Measurements from ENCODE around the gene XPC.

The XPC gene

DNA sequence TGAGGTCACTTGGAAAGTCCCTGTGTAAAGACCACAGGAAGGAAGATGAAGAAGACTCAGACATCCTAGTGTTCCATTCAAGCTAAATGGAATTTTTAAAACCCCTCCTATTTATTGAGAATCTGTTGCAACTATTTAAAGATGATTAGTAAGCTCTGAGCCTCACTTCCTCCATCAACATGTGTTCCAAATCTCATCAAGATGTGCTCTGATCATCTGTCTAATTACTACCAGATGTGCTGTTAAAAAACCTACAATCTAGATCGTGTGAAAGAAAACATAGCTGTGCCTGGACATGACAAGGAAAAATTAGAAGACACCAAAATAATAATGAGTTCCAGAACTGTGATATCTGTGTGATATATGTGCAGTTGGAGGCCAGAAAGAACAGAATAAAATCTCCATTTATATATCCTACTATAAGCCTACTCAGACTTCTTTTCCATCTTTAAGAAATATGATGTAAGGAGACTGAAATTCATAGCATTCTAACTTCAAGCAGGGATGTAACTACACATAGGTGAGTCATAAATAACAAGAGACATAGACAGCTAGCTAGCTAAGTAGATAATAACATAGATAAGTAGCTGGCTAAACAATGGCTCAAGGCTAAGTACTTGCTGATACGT lies 7.8 kb downstream of the XPC start:
- no peak for TF ChIP-seq CEBPB (IDR thresholded peaks at IDR 0.05)
- no peak for TF ChIP-seq FOXM1 (IDR thresholded peaks at IDR 0.05; ENCODE audit: borderline replicate concordance, low read depth)
- TF ChIP-seq, protein P1, sequence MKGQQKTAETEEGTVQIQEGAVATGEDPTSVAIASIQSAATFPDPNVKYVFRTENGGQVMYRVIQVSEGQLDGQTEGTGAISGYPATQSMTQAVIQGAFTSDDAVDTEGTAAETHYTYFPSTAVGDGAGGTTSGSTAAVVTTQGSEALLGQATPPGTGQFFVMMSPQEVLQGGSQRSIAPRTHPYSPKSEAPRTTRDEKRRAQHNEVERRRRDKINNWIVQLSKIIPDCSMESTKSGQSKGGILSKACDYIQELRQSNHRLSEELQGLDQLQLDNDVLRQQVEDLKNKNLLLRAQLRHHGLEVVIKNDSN (IDR thresholded peaks at IDR 0.05) = no peak
- no peak for TF ChIP-seq YY1 (IDR thresholded peaks at IDR 0.05; ENCODE audit: low read depth)
- no peak for TF ChIP-seq TAF1 (IDR thresholded peaks at IDR 0.05; ENCODE audit: low read depth)
- no peak for TF ChIP-seq TCF12 (IDR thresholded peaks at IDR 0.05; ENCODE audit: low read depth)
- no peak for TF ChIP-seq ZBTB7A (IDR thresholded peaks at IDR 0.05; ENCODE audit: low read depth)
- TF ChIP-seq, protein P2, sequence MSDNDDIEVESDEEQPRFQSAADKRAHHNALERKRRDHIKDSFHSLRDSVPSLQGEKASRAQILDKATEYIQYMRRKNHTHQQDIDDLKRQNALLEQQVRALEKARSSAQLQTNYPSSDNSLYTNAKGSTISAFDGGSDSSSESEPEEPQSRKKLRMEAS (IDR thresholded peaks at IDR 0.05) = no peak
- no peak for TF ChIP-seq EGR1 (IDR thresholded peaks at IDR 0.05)
- no peak for TF ChIP-seq RAD21 (IDR thresholded peaks at IDR 0.05; ENCODE audit: low read depth)
- TF ChIP-seq TEAD4 (IDR thresholded peaks at IDR 0.05) = no peak

DNA sequence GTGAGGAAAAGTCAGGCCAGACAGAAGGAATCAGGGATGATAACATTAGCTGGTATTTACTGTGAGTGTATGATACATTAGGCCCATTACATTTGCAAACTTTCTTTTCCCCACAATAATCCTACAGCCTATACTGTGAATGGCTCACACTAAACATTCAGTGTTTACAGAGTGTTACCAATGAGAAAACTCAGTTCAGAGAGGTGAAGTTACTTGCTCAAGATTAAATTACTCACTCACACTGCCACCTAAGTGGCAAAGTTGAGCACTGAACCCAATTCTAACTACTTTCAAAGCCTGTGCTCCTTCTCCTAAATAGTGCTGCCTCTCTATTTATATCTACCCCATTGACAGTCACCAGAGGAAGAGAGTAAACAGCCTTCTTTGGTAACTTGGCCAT lies 8.5 kb downstream of the XPC start:
- TF ChIP-seq TEAD4 (IDR thresholded peaks at IDR 0.05) (no peak), NFIC (IDR thresholded peaks at IDR 0.05) (no peak), TCF12 (IDR thresholded peaks at IDR 0.05; ENCODE audit: low read depth) (no peak), CREB1 (IDR thresholded peaks at IDR 0.05; ENCODE audit: low read depth) (no peak), FOXM1 (IDR thresholded peaks at IDR 0.05; ENCODE audit: borderline replicate concordance, low read depth) (no peak), RAD21 (IDR thresholded peaks at IDR 0.05; ENCODE audit: low read depth) (no peak), YY1 (IDR thresholded peaks at IDR 0.05; ENCODE audit: low read depth) (no peak), EGR1 (IDR thresholded peaks at IDR 0.05) (no peak), EP300 (IDR thresholded peaks at IDR 0.05; ENCODE audit: borderline replicate concordance) (no peak), TAF1 (IDR thresholded peaks at IDR 0.05; ENCODE audit: low read depth) (no peak)
- TF ChIP-seq, protein P3, sequence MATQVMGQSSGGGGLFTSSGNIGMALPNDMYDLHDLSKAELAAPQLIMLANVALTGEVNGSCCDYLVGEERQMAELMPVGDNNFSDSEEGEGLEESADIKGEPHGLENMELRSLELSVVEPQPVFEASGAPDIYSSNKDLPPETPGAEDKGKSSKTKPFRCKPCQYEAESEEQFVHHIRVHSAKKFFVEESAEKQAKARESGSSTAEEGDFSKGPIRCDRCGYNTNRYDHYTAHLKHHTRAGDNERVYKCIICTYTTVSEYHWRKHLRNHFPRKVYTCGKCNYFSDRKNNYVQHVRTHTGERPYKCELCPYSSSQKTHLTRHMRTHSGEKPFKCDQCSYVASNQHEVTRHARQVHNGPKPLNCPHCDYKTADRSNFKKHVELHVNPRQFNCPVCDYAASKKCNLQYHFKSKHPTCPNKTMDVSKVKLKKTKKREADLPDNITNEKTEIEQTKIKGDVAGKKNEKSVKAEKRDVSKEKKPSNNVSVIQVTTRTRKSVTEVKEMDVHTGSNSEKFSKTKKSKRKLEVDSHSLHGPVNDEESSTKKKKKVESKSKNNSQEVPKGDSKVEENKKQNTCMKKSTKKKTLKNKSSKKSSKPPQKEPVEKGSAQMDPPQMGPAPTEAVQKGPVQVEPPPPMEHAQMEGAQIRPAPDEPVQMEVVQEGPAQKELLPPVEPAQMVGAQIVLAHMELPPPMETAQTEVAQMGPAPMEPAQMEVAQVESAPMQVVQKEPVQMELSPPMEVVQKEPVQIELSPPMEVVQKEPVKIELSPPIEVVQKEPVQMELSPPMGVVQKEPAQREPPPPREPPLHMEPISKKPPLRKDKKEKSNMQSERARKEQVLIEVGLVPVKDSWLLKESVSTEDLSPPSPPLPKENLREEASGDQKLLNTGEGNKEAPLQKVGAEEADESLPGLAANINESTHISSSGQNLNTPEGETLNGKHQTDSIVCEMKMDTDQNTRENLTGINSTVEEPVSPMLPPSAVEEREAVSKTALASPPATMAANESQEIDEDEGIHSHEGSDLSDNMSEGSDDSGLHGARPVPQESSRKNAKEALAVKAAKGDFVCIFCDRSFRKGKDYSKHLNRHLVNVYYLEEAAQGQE (IDR thresholded peaks at IDR 0.05; ENCODE audit: low read depth) = no peak

DNA sequence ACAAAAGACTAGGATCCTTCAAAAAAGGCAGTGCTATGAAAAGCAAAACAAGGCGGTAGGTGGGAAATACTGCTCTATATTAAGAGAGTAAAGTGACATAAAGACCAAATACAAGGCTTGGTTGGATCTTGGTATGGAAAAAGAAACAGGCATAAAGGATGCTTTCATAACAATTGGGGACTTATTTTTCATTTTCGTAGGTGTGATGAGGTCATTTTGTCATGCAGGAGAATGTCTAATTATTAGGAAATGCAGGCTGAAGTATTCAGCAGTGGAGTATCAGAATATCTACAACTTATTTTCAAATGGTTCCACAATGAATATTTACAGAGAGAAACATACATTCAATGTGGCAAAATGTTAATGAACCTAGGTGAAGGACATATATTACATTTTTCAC lies 9.0 kb downstream of the XPC start:
- TF ChIP-seq, protein P3 (IDR thresholded peaks at IDR 0.05; ENCODE audit: low read depth) = no peak
- no peak for TF ChIP-seq ZBTB7A (IDR thresholded peaks at IDR 0.05; ENCODE audit: low read depth)
- TF ChIP-seq, protein P1 (IDR thresholded peaks at IDR 0.05) = no peak
- no peak for TF ChIP-seq CEBPB (IDR thresholded peaks at IDR 0.05)
- TF ChIP-seq TAF1 (IDR thresholded peaks at IDR 0.05; ENCODE audit: low read depth) = no peak
- no peak for TF ChIP-seq TCF12 (IDR thresholded peaks at IDR 0.05; ENCODE audit: low read depth)
- TF ChIP-seq CREB1 (IDR thresholded peaks at IDR 0.05; ENCODE audit: low read depth) = no peak
- TF ChIP-seq TEAD4 (IDR thresholded peaks at IDR 0.05) = no peak
- TF ChIP-seq, protein P2 (IDR thresholded peaks at IDR 0.05) = no peak
- TF ChIP-seq YY1 (IDR thresholded peaks at IDR 0.05; ENCODE audit: low read depth) = no peak
- TF ChIP-seq EGR1 (IDR thresholded peaks at IDR 0.05) = no peak
- no peak for TF ChIP-seq EP300 (IDR thresholded peaks at IDR 0.05; ENCODE audit: borderline replicate concordance)
- no peak for TF ChIP-seq NFIC (IDR thresholded peaks at IDR 0.05)
- TF ChIP-seq FOXM1 (IDR thresholded peaks at IDR 0.05; ENCODE audit: borderline replicate concordance, low read depth) = no peak
- TF ChIP-seq RAD21 (IDR thresholded peaks at IDR 0.05; ENCODE audit: low read depth) = no peak

DNA sequence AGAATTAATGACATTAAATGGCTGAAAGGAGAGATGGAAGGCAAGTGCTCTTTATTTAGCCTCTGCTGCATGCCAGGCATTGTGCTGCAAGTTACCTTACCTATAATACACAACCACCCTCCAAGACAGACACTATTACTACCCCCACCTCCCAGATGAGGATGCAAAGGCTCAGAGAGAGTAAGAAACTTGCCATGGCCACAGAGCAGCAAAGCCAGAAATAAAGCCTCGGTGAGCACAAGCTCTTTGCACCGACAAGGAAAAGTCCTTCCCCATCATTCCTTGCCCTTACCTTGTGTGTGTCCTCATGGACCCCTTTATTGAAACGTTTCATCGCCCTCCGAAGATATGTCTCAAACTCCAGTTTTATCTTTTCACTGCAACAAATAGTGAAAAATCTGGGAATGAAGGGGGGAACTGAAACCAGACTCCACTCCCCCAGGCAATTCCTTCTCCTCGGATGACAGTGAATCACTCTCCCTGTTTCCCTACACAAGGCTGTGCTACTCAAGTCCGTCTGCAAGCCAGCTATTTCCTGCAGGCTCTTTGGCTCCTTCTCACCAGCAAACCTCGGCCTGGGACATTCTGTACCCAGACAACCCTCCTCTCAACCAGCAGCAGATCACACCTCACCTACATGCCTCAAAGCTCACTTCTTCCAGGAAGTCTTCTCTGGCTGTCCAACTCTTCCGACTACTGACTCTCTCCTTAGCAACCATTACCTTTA lies 11.4 kb downstream of the XPC start:
- TF ChIP-seq CREB1 (IDR thresholded peaks at IDR 0.05; ENCODE audit: low read depth) (no peak), TEAD4 (IDR thresholded peaks at IDR 0.05) (no peak), YY1 (IDR thresholded peaks at IDR 0.05; ENCODE audit: low read depth) (no peak), ZBTB7A (IDR thresholded peaks at IDR 0.05; ENCODE audit: low read depth) (no peak), CEBPB (IDR thresholded peaks at IDR 0.05) (no peak), EGR1 (IDR thresholded peaks at IDR 0.05) (no peak), FOXM1 (IDR thresholded peaks at IDR 0.05; ENCODE audit: borderline replicate concordance, low read depth) (no peak)
- TF ChIP-seq, protein P1 (IDR thresholded peaks at IDR 0.05) = no peak
- TF ChIP-seq, protein P3 (IDR thresholded peaks at IDR 0.05; ENCODE audit: low read depth) = no peak

All from Ishikawa (cell line).